ENCODE results near the gene SEMA5A. TPM values are rescaled to one million over a fixed set of nuclear protein-coding genes. Genes with fewer than 3 reads are reported as not detected.

The SEMA5A gene
- total RNA-seq, 1 donor from 2014 or later: under 0.01 TPM

- no peak for DNase-seq (ENCODE audit: low read depth in 2 of 2)
Observed at GRCh38 chr5:9547122-9547947, 1.5 kb upstream of the SEMA5A start.

GRCh38 chr5:9545136-9545991, 511 bp downstream of the SEMA5A start:
- no peak for DNase-seq (ENCODE audit: low read depth in 2 of 2)

DNA sequence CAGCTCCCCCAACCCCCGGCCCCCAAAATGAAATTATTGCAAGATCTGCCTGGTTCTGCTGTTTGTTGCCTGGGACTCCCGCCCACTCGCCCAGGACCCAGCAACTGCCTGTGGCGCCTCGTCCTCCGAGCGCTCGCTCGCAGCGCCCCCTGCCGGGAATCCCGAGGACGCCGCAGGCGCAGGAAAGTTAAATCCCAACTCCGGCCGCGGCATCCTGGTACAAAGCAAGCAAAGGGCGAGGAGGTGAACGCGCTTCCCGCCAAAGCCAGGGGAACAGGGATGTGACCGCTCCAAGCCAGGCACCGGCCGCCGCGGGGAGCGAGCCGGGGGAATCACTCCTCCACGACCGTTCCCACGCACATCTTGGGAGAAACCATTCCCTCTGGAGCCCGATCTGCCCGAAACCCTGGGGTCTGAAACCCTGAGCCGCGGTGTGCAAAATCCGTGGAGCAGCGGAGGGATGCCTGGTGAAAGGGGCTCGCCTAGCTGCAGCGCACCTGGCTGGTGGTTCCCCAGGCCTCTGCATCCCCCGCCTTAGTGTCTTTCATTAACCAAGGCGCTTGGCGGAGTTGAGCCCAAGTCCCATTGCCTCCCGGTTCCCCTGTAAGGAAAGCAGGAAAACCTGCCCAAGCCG, 1.3 kb downstream of the SEMA5A start:
- peak; percentile 17 to 37 for DNase-seq (ENCODE audit: low read depth in 2 of 2)

- no peak for DNase-seq (ENCODE audit: low read depth in 2 of 2)
Observed at GRCh38 chr5:9544056-9544455, 1.8 kb downstream of the SEMA5A start.

- DNase-seq (ENCODE audit: low read depth in 2 of 2): no peak
Observed at GRCh38 chr5:9543311-9543920, 2.5 kb downstream of the SEMA5A start.

- peak; percentile 7 to 47 for DNase-seq (ENCODE audit: low read depth in 2 of 2)
Observed at GRCh38 chr5:9540791-9541190, 5.1 kb downstream of the SEMA5A start.

- no peak for DNase-seq (ENCODE audit: low read depth in 2 of 2)
Observed at GRCh38 chr5:9538504-9538903, 7.4 kb downstream of the SEMA5A start.

DNA sequence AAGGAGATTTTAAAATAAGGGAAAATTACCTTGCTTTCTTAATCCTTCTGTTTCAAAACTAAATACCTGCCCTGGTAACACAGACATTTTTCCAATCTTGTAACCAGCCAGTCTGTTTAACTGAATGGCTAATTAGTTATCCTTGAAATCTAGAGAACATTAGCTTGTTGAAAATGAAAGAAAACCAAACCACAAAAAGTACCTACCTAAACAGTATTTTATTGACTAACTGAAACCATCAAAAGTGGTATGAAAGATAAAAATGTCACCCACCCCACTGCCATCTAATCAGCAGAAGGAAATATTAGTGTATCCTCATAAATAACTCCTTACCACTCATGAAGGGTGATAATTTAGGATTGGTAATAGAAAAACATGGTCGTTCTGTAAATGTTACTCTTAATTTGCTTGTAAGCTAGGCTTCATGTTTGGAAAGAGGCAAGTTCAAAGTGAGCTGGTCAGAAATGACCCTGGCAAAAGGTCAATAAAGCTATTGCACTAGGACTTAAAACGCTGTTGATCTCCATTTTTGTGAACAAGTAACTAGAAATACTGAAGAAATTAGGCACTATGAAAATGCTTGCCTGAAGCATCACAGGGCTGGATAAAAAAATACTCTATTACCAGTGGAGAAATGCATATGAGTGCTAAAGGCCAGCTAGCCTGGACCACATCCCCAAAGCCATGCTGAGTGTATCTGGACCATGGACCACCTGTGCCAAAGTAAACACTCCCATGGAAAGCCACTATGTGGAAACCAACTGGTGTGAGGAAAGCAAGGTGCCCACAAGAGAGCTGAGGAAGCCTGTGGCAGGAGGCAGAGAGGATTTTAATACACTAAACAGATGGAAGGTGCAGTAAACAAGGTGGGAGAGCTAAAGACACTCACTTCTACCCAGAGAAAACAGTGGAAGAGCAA, 8.4 kb downstream of the SEMA5A start:
- DNase-seq (ENCODE audit: low read depth in 2 of 2): no peak

GRCh38 chr5:9536717-9537116, 9.2 kb downstream of the SEMA5A start:
- no peak for DNase-seq (ENCODE audit: low read depth in 2 of 2)

GRCh38 chr5:9534881-9535517, 10.9 kb downstream of the SEMA5A start:
- DNase-seq (ENCODE audit: low read depth in 2 of 2): no peak

DNA sequence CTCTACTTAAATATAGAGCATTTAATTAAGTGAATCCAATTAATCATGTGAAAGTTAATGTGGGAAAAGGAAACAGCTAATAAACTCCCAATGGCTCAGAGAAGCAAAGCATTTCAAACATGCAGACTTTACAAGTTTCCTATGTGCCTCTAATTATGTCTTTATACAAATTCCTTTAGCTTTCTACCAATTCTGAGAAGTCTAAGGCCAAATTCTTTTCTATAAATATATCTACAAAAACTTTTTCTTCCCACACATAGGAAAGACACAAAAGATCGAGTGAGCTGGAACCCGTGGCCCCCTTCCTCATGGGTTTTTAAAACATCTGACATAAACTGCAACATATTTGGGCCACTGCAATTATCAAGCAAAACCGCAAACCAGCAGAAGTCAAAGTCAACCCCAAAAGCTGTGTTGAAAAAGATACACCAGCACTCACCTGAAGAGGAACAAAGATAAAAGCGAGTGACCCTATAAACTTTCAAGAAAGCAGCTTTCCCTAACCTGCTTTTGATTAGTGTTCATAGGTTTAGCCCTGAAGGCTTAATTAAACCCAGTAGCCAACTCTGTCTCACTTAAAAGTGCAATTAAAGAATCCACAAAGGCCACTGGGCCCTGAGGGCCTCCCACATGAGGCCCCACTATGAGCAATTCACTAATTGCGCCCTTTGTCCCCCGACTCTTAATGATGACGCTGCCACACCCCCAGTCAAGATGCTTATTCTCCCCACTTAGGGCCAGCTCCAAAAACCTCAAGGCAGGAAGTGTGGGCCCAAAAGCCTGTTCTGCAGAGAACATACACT, 12.1 kb downstream of the SEMA5A start:
- no peak for DNase-seq (ENCODE audit: low read depth in 2 of 2)

DNA sequence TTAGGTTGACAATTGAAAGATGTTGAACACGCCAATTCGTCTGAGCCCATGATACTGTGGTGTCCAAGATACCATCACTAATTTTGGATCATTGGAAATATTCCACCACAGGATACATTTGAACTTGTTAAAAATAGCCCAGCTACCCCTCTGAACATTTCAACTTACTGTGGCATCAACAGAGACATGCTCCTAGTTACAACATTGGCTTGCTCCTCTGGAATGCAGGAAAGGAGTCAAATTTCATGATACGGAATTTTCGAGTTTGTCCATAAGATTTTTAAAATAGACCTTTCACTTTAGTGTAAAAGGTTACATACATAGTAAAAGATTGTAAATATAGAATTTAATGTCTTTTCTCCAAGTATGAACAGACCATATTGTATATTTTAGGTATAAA, 12.8 kb downstream of the SEMA5A start:
- DNase-seq (ENCODE audit: low read depth in 2 of 2): no peak

- no peak for DNase-seq (ENCODE audit: low read depth in 2 of 2)
Observed at GRCh38 chr5:9529513-9529912, 16.4 kb downstream of the SEMA5A start.

- no peak for DNase-seq (ENCODE audit: low read depth in 2 of 2)
Observed at GRCh38 chr5:9529041-9529480, 16.8 kb downstream of the SEMA5A start.

DNA sequence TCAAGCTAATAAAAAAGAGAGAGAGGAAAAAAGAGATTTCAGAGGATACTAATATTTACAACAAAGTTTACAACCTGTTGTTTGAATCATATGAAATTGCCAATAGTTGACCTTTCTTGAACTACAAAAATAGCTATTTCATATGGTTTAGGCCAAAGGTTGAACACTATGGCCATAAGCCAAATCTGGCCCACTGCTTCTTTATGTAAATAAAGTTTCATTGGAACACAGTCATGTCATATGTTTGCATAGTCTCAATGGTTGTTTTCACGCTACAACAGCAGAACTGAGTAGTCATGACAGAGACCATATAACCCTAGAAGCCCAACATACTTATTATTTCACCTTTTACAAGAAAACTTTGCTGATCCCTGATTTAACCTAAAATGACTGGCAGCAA, 20.9 kb downstream of the SEMA5A start:
- DNase-seq (ENCODE audit: low read depth in 2 of 2): no peak

DNA sequence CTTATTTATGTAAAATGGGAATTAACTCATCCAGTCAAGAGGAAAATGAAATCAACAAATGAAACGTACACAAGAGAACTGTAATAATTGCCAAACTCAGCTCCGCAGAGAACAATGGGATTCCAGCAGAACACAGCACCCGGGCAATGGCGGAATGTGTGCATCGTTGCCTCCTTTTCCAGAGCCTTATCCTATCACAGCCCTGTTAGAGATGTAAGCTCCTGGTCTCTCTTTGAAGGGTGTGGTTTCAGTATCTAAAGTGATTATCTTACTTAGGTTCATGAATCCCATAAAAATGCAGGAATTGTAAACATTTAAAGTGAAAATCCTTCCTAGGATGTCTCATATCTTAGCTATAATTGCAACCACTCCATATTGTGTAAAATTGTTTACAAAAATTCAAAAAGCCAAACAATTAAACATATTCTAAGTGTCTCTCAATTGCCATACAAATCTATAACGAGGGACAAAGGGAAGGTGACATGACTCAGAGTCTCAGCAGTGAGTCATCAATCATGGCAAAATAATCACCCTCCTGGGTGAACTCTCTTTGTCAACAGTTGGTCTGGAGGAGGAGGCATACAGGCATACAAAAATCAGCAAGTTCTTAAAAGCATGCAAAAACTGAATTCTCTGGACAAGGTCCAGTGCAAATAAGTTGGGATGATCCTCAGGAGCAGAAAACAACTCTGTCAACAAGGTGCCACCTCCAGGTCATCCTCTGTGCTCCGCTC, 22.6 kb downstream of the SEMA5A start:
- no peak for DNase-seq (ENCODE audit: low read depth in 2 of 2)

DNA sequence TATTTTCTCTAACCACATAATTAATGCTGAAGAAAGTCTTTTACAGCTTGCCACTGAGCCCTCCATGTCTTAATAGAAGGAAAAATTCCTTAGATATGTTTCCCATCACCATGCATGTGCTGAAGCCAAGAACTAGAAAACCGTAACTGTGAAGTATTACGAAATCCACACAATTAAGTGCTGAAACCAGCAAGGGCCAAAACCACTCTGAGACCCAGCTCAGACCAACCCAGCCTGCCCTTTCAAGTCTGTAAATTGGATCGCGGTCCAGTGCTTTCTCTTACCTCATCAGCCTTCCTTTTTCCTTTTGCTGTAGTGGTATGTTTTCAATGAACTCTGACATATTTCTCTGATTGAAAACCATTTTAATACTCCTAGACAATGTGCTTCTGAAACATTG, 26.3 kb downstream of the SEMA5A start:
- no peak for DNase-seq (ENCODE audit: low read depth in 2 of 2)

DNA sequence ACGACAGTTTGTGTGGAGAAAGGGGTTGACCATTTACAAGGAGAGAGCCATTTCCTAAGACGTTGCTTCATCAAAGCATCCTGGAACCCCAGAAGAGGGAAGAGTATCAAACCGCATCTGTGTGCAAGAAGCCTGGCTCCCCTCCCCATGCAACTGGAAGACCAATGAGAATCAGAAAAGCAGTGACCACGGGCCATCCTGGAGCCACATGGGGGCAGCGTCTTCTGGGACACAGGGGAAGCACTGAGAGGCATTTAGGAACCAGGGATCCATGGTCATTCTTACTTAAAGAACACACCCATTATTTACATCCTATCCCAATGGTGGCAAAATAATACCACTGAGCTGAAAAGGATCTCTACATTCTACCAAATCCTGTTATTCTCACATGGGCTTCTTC, 29.3 kb downstream of the SEMA5A start:
- DNase-seq (ENCODE audit: low read depth in 2 of 2): no peak

DNA sequence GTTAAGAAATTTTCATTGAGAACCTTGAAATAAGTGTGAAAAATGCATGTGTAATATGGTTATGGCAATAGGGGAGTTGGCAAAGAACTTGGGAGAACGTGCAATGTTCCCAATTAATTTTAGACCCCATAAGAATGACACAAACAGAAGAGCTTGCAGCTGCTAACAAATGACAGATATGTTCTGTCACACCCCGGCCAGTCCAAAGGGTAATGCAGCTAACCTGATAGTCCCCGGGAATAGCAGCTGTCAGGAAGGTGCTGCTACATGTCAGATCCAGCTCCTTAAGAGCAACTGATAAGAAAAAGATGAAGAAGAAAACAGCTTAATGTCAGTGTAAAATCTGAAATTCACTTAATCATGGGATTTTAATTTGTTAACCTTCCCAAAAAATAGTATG, 30.4 kb downstream of the SEMA5A start:
- no peak for DNase-seq (ENCODE audit: low read depth in 2 of 2)
